UCSD-AML1 (cell line): ENCODE measurements around the gene FBXO40.

Experiments used
- DNase-seq: peaks from one replicate; lab custom pipeline; 2025; ENCODE audit not compliant: unreplicated experiment; lab: John Stamatoyannopoulos, UW

FBXO40 gene

DNA sequence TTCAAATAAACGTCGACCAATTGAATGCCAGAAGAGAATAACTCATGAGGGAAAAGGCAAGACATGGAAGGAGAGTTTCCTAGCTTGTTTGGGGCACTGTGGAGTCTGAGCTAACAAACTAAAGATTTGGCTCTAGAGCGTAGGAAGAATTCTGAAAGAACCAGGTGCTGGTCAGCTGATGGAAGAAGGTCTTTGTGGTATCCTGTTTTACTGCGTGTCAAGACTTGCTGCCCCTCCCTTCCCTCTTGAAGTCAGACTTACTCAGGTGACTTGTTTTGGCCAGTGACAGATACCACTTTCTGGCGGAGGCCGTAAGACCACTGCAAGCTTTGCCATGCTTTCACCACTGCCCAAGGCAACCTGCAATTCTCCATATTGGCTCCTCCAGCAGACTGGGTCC lies 68.2 kb downstream of the FBXO40 start:
- DNase-seq, result no peak

DNA sequence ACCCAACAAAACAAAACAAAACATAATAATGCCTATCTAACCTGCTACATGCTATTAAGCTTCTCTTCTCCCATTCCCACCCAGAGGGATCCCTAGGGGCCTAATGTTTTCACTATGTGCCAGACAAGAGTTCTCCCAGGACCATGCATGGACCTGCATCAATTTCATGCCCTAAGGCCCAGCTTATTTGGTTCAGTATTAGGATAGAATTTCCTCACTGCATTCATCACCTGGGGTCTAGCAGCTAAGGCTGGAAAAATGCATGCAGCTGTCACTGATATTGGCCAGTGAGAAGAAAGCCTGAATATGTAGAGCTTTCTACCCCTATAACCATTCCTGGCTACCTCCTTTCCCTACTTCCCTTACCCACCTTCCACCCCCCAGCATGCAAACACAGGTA lies 69.6 kb downstream of the FBXO40 start:
- no peak for DNase-seq

DNA sequence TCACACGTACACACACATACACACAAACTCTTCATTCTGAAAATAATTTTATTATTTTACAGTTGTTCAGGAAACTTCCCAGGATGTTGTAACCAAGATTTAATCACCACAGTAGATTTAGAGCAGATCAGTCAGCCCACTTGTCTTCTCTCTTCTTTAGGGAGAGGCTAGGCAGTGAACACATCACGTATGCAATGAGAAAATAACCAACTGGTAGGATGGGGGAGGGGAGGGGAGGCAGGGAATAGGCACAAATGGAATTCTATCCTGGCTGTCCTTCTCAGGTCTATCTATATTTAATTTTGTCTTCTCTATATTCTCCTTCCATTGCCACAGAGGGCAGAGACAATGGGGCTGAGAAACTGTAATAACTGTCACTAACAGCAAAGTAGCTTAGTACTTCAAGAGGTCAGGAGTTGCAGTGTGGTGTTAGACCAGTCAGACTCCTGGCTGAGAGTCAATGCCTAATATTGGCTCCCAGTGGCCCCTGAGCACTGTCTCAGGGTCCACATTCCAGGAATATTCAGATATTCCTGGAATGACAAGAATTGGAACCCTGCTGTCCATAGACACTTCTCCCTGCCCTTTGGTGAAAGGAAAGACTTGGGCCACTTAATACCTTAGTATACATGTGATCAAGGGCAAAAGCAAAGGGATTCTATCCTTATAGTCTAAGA lies 70.1 kb downstream of the FBXO40 start:
- DNase-seq, result no peak

DNA sequence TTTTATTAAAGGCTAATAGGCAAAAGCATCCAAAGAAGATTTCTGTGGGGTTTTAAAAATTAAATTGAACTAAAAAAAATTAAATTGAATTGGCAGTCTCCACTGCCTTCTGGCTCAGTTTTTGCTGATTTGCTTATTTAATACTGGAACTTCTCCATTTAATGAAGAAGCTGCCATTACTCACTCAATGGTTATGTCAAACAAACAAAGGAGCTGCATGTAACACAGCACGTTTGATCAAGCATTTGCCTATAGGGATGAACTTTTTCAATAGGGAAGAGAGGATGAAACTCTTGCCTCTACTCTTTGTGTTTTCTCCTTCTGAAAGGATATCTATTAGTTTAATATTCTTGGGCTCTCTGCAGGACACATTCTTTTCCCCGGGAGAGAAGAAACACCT lies 72.3 kb downstream of the FBXO40 start:
- DNase-seq, result no peak

DNA sequence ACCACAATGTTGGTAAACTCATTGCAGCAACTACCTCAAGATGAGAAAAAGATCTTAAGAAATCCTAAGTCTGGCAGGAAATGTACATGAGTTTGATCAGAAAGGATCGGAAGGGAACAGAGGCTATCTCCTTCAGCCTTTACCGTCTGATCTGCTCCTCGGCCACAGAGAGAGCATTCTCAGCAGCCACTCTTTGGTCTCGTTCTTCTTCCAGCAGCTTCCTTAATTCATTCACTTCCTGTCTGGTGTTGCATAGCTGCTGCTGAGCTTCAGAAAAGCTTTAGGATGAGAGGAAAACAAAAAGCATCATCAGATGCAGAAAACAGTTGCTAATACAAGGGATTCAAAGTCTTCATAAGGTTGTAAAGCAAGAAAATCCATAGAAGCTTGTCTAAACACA lies 74.2 kb downstream of the FBXO40 start:
- no peak for DNase-seq

DNA sequence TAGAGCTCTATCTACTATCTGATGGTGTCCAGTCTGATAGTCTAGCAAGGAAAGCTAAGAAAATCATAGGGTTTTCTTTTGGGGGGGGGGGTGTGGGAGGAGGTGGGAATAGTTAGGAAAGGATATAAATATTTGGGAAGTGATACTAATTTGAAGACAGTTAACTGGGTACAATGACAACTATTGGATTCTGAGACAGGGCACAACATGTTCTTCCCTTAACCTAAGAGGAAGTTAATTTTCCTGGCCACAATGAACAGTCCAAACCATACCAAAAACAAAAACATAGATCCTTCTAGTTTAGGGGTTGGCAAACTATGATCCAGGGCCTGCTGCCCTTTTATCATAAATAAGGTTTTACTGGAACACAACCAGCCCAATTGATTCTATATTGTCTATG lies 77.5 kb downstream of the FBXO40 start:
- no peak for DNase-seq

DNA sequence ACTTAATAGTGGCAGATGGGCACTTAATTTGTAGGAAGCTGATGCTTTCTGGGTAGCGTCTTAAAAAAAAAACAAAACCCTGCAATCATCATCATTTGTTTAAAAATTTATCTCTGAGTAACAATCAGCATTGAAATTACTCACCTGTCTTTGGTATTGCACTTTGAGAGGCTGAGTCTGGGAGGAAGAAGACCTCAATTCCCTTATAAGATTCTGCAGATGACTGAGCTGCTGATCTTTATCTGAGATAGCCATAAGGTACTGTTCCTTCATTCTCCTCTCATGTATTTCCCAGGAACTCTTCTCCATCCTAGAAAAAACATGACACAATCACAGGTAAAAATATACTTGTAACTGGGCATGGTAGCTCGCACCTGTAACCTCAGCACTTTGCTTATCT lies 84.0 kb downstream of the FBXO40 start:
- no peak for DNase-seq
